GM12878 (cell line): ENCODE measurements around the gene SIGLEC5. TPM values are rescaled to one million over a fixed set of nuclear protein-coding genes. Genes with fewer than 3 reads are reported as not detected.
A peak's percentile ranks its signal among the peaks of the same experiment; 100 is the strongest.

Experiments
- BACH1 ChIP-seq: fragments of 450-650 bp; IDR thresholded peaks from 2 replicates; pipeline ENCODE4 v1.6.1; 2017; ENCODE audit warnings: mild to moderate bottlenecking, borderline replicate concordance
- CBX3 ChIP-seq: fragments of 200-600 bp; sonication (generic); IDR thresholded peaks from 2 replicates; pipeline ENCODE4 v1.6.1; 2016; ENCODE audit warnings: low read depth, borderline replicate concordance
- JUNB ChIP-seq: IDR thresholded peaks from 2 replicates; pipeline ENCODE4 v1.6.1; 2016; ENCODE audit warnings: antibody characterized with exemption, mild to moderate bottlenecking
- SPI1 ChIP-seq: IDR thresholded peaks from 2 replicates; pipeline ENCODE4 v1.6.1; 2011; ENCODE audit warnings: low read depth, mild to moderate bottlenecking, low read length, moderate library complexity, borderline replicate concordance; ENCODE audit not compliant: insufficient read depth
- polyA plus RNA-seq, 11 experiments: library from polyadenylated mRNA; depleted of rRNA in 4 of 11; unstranded in 6 of 11; stranded (reverse) in 5 of 11; fragments of >200 nt; fragmentation: Nextera tagmentation in 4 of 11; fragmentation: Illumina TruSeq in 1 of 11; extraction: Ambion mirVana in 4 of 11; extraction: Trizol in 1 of 11; gene quantifications; 1 replicate in 1 of 11; 2 replicates in 10 of 11; pipeline versions ENCODE4 v1.2.1 to v1.2.3, GENCODE V29; 2011 to 2016; ENCODE audit warnings: inconsistent platforms in 2 of 11, missing spikeins in 2 of 11, low read depth in 1 of 11
- total RNA-seq, 4 experiments: library from RNA; depleted of rRNA in 3 of 4; stranded (reverse); fragments of >200 nt in 3 of 4; fragmentation: Illumina TruSeq in 1 of 4; extraction: Trizol in 1 of 4; gene quantifications; 2 replicates each; pipeline versions ENCODE4 v1.2.1 to v1.2.3, GENCODE V29; 2013 to 2021
- TF ChIP-seq, protein P1 (sequence below): IDR thresholded peaks from 2 replicates; pipeline ENCODE4 v1.6.1; 2011; ENCODE audit warnings: mild to moderate bottlenecking, low read depth, low read length, moderate library complexity; ENCODE audit not compliant: insufficient replicate concordance
- TF ChIP-seq, protein P2 (sequence below): IDR thresholded peaks from 2 replicates; pipeline ENCODE4 v1.6.1; 2011; ENCODE audit warnings: low read depth, mild to moderate bottlenecking, low read length, moderate library complexity, borderline replicate concordance; ENCODE audit errors: extremely low read depth
- TF ChIP-seq, protein P3 (sequence below): fragments of 450-650 bp; IDR thresholded peaks from 2 replicates; pipeline ENCODE4 v1.6.1; 2018; ENCODE audit warnings: borderline replicate concordance, mild to moderate bottlenecking; ENCODE audit not compliant: partially characterized antibody
- TF ChIP-seq, protein P4 (sequence below): IDR thresholded peaks from 2 replicates; pipeline ENCODE4 v1.6.1; 2011; ENCODE audit warnings: borderline replicate concordance, low read depth, mild to moderate bottlenecking, moderate library complexity, low read length; ENCODE audit not compliant: insufficient read depth, poor library complexity, severe bottlenecking
- TF ChIP-seq, protein P5 (sequence below): fragments of 450-650 bp; IDR thresholded peaks from 2 replicates; pipeline ENCODE4 v1.6.1; 2018; ENCODE audit warnings: mild to moderate bottlenecking, low read depth, moderate library complexity; ENCODE audit not compliant: partially characterized antibody

The SIGLEC5 gene
- total and polyA plus RNA-seq, 10 of the 15 experiments (the other 5 are each of a cell fraction or from before 2014, with no cell fraction given): 0.05 to 2.5 (median 1.4) TPM; not detected in 1

DNA sequence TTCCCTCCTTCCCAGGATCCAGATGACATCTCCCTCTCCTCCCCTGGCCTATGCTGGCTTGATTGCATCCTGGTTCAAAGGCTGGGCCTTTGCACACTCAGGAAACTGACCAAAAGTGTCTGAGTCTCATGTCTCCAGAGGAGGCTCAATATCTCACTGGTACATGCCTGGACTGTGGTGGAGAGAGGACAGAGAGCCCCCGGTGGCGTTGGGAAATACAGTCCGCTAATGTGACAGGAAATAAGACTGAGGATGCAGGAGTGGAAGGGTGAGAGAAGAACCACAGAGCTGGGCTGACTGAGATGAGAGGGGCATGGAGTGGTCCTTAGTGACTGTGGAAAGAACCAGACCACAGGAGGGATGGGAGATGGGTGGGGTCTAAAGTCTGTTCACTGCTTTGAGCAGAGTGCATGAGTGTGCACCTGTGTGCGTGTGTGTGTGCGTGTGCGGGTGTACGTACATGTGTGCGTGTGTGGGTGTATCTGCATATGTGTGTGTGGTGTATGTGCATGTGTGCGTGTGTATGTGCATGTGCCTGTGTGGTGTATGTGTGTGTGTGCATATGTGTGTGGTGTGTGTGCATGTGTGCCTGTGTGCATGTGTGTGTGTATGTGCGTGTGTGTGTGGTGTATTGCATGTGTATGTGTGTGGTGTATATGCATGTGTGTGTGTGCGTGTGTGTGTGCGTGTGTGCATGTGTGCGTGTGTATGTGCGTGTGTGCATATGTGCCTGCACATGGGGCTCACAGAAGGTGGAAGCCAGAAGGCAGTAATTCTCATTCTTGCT, 1.9 kb downstream of the SIGLEC5 start (continued):
- TF ChIP-seq, protein P1, sequence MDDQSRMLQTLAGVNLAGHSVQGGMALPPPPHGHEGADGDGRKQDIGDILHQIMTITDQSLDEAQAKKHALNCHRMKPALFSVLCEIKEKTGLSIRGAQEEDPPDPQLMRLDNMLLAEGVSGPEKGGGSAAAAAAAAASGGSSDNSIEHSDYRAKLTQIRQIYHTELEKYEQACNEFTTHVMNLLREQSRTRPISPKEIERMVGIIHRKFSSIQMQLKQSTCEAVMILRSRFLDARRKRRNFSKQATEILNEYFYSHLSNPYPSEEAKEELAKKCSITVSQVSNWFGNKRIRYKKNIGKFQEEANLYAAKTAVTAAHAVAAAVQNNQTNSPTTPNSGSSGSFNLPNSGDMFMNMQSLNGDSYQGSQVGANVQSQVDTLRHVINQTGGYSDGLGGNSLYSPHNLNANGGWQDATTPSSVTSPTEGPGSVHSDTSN: peak; percentile 10
- TF ChIP-seq SPI1 (no peak), JUNB (no peak), CBX3 (no peak), BACH1 (no peak)
- TF ChIP-seq, protein P2, sequence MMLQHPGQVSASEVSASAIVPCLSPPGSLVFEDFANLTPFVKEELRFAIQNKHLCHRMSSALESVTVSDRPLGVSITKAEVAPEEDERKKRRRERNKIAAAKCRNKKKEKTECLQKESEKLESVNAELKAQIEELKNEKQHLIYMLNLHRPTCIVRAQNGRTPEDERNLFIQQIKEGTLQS: no peak
- TF ChIP-seq, protein P3, sequence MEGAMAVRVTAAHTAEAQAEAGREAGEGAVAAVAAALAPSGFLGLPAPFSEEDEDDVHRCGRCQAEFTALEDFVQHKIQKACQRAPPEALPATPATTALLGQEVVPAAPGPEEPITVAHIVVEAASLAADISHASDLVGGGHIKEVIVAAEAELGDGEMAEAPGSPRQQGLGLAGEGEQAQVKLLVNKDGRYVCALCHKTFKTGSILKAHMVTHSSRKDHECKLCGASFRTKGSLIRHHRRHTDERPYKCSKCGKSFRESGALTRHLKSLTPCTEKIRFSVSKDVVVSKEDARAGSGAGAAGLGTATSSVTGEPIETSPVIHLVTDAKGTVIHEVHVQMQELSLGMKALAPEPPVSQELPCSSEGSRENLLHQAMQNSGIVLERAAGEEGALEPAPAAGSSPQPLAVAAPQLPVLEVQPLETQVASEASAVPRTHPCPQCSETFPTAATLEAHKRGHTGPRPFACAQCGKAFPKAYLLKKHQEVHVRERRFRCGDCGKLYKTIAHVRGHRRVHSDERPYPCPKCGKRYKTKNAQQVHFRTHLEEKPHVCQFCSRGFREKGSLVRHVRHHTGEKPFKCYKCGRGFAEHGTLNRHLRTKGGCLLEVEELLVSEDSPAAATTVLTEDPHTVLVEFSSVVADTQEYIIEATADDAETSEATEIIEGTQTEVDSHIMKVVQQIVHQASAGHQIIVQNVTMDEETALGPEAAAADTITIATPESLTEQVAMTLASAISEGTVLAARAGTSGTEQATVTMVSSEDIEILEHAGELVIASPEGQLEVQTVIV: no peak
- TF ChIP-seq, protein P4, sequence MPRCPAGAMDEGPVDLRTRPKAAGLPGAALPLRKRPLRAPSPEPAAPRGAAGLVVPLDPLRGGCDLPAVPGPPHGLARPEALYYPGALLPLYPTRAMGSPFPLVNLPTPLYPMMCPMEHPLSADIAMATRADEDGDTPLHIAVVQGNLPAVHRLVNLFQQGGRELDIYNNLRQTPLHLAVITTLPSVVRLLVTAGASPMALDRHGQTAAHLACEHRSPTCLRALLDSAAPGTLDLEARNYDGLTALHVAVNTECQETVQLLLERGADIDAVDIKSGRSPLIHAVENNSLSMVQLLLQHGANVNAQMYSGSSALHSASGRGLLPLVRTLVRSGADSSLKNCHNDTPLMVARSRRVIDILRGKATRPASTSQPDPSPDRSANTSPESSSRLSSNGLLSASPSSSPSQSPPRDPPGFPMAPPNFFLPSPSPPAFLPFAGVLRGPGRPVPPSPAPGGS: peak; percentile 84
- TF ChIP-seq, protein P5, sequence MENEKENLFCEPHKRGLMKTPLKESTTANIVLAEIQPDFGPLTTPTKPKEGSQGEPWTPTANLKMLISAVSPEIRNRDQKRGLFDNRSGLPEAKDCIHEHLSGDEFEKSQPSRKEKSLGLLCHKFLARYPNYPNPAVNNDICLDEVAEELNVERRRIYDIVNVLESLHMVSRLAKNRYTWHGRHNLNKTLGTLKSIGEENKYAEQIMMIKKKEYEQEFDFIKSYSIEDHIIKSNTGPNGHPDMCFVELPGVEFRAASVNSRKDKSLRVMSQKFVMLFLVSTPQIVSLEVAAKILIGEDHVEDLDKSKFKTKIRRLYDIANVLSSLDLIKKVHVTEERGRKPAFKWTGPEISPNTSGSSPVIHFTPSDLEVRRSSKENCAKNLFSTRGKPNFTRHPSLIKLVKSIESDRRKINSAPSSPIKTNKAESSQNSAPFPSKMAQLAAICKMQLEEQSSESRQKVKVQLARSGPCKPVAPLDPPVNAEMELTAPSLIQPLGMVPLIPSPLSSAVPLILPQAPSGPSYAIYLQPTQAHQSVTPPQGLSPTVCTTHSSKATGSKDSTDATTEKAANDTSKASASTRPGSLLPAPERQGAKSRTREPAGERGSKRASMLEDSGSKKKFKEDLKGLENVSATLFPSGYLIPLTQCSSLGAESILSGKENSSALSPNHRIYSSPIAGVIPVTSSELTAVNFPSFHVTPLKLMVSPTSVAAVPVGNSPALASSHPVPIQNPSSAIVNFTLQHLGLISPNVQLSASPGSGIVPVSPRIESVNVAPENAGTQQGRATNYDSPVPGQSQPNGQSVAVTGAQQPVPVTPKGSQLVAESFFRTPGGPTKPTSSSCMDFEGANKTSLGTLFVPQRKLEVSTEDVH: no peak
